Globus pallidus (tissue), 1 donor: Measurements from ENCODE around the gene DAPK1.

Source experiments
- DNase-seq: peaks from one replicate; pipeline ENCODE4 v3.0.0-alpha.2; 2015; ENCODE audit warnings: low spot score

The DAPK1 gene

GRCh38 chr9:87712801-87713277, 215.2 kb downstream of the DAPK1 start:
- DNase-seq = no peak

- DNase-seq = peak; percentile 64
Measured at GRCh38 chr9:87713278-87713987, 215.8 kb downstream of the DAPK1 start.

GRCh38 chr9:87713988-87714330, 216.3 kb downstream of the DAPK1 start:
- DNase-seq = no peak

GRCh38 chr9:87714819-87715218, 217.2 kb downstream of the DAPK1 start:
- DNase-seq = peak; percentile 75

GRCh38 chr9:87716141-87716540, 218.5 kb downstream of the DAPK1 start:
- no peak for DNase-seq

GRCh38 chr9:87717456-87717855, 219.8 kb downstream of the DAPK1 start:
- DNase-seq = no peak

- no peak for DNase-seq
Measured at GRCh38 chr9:87718231-87718630, 220.6 kb downstream of the DAPK1 start.

GRCh38 chr9:87718852-87719612, 221.4 kb downstream of the DAPK1 start:
- DNase-seq = no peak

GRCh38 chr9:87720173-87720572, 222.5 kb downstream of the DAPK1 start:
- no peak for DNase-seq

- DNase-seq = peak; percentile 62
Measured at GRCh38 chr9:87722393-87723088, 224.9 kb downstream of the DAPK1 start.

- DNase-seq = peak; percentile 48
Measured at GRCh38 chr9:87725356-87725899, 227.8 kb downstream of the DAPK1 start.

- DNase-seq = peak; percentile 96
Measured at GRCh38 chr9:87725900-87726709, 228.4 kb downstream of the DAPK1 start, which contains the start of gene CTSL. Gene CTSL, plus strand, starts transcription at chr9:87726119. Its CDS starts 1,485 bp downstream, at chr9:87727604.

- no peak for DNase-seq
Measured at GRCh38 chr9:87729246-87729645, 231.6 kb downstream of the DAPK1 start.

- no peak for DNase-seq
Measured at GRCh38 chr9:87731321-87731720, 233.7 kb downstream of the DAPK1 start.

GRCh38 chr9:87732344-87732743, 234.7 kb downstream of the DAPK1 start:
- DNase-seq = no peak

GRCh38 chr9:87732756-87733155, 235.1 kb downstream of the DAPK1 start:
- DNase-seq = no peak

GRCh38 chr9:87733273-87734052, 235.8 kb downstream of the DAPK1 start:
- no peak for DNase-seq

GRCh38 chr9:87734106-87734505, 236.4 kb downstream of the DAPK1 start:
- DNase-seq = no peak

- DNase-seq = no peak
Measured at GRCh38 chr9:87739546-87739945, 241.9 kb downstream of the DAPK1 start.

- no peak for DNase-seq
Measured at GRCh38 chr9:87740209-87740608, 242.5 kb downstream of the DAPK1 start.

GRCh38 chr9:87741326-87741725, 243.7 kb downstream of the DAPK1 start:
- no peak for DNase-seq
